Measurements from ENCODE around the gene TNRC18.
"Not testable (repeated sequence)": the region's sequence is repeated elsewhere in the genome, so short reads cannot be mapped to it uniquely, and the experiment has no call there.

The TNRC18 gene

GRCh38 chr7:5349437-5350173 lies 74.0 kb downstream of the TNRC18 start:
- DNase-seq = no peak

- DNase-seq = no peak
Observed at GRCh38 chr7:5349005-5349380, 74.6 kb downstream of the TNRC18 start.

- no peak for DNase-seq
Observed at GRCh38 chr7:5348134-5349004, 75.3 kb downstream of the TNRC18 start.

GRCh38 chr7:5345671-5346070 lies 78.0 kb downstream of the TNRC18 start:
- no peak for DNase-seq

- no peak for DNase-seq
Observed at GRCh38 chr7:5345171-5345570, 78.5 kb downstream of the TNRC18 start.

- DNase-seq = no peak
Observed at GRCh38 chr7:5344342-5344741, 79.3 kb downstream of the TNRC18 start.

- no peak for DNase-seq
Observed at GRCh38 chr7:5343884-5344283, 79.8 kb downstream of the TNRC18 start.

GRCh38 chr7:5342631-5343030 lies 81.0 kb downstream of the TNRC18 start:
- no peak for DNase-seq

GRCh38 chr7:5339955-5340354 lies 83.7 kb downstream of the TNRC18 start:
- no peak for DNase-seq

GRCh38 chr7:5337047-5337446 lies 86.6 kb downstream of the TNRC18 start:
- no peak for DNase-seq

GRCh38 chr7:5334671-5335070 lies 89.0 kb downstream of the TNRC18 start:
- no peak for DNase-seq

- DNase-seq = no peak
Observed at GRCh38 chr7:5333121-5334045, 90.3 kb downstream of the TNRC18 start.

- DNase-seq = no peak
Observed at GRCh38 chr7:5332579-5332978, 91.1 kb downstream of the TNRC18 start.

- DNase-seq = no peak
Observed at GRCh38 chr7:5330288-5330687, 93.3 kb downstream of the TNRC18 start.

GRCh38 chr7:5324961-5325360 lies 98.7 kb downstream of the TNRC18 start:
- DNase-seq = no peak

GRCh38 chr7:5323800-5324781 lies 99.5 kb downstream of the TNRC18 start:
- not testable (repeated sequence) for DNase-seq

GRCh38 chr7:5322621-5323410 lies 100.8 kb downstream of the TNRC18 start:
- no peak for DNase-seq

GRCh38 chr7:5320802-5321396 lies 102.7 kb downstream of the TNRC18 start:
- DNase-seq = no peak

- no peak for DNase-seq
Observed at GRCh38 chr7:5320391-5320790, 103.2 kb downstream of the TNRC18 start.

- not testable (repeated sequence) for DNase-seq
Observed at GRCh38 chr7:5318613-5319012, 105.0 kb downstream of the TNRC18 start.

All from fibroblast of skin of abdomen (primary cell).